NCI-H146 treated with DMSO at 0.1 percent for 48 hours (cell line): ENCODE measurements around the gene NLN.
"Not testable (repeated sequence)": the region's sequence is repeated elsewhere in the genome, so short reads cannot be mapped to it uniquely, and the experiment has no call there.

ENCODE experiments used
- DNase-seq: peaks from one replicate; lab custom pipeline; 2025; ENCODE audit not compliant: unreplicated experiment; lab: John Stamatoyannopoulos, UW

NLN gene

GRCh38 chr5:65769539-65769938 is 47.5 kb downstream of the NLN start:
- DNase-seq, result no peak

- DNase-seq, result no peak
Observed at GRCh38 chr5:65771266-65771665, 49.3 kb downstream of the NLN start.

GRCh38 chr5:65772963-65773362 is 51.0 kb downstream of the NLN start:
- DNase-seq, result not testable (repeated sequence)

- DNase-seq, result no peak
Observed at GRCh38 chr5:65774346-65774745, 52.3 kb downstream of the NLN start.

- no peak for DNase-seq
Observed at GRCh38 chr5:65775476-65775875, 53.5 kb downstream of the NLN start.

- DNase-seq, result no peak
Observed at GRCh38 chr5:65776441-65777141, 54.6 kb downstream of the NLN start.

- DNase-seq, result no peak
Observed at GRCh38 chr5:65778126-65778525, 56.1 kb downstream of the NLN start.

- no peak for DNase-seq
Observed at GRCh38 chr5:65779643-65780042, 57.6 kb downstream of the NLN start.

- not testable (repeated sequence) for DNase-seq
Observed at GRCh38 chr5:65788296-65788695, 66.3 kb downstream of the NLN start.

- no peak for DNase-seq
Observed at GRCh38 chr5:65790371-65791163, 68.6 kb downstream of the NLN start.

GRCh38 chr5:65791712-65792673 is 70.0 kb downstream of the NLN start:
- no peak for DNase-seq

GRCh38 chr5:65796269-65796668 is 74.3 kb downstream of the NLN start:
- DNase-seq, result no peak

GRCh38 chr5:65796751-65797316 is 74.8 kb downstream of the NLN start:
- DNase-seq, result no peak

- no peak for DNase-seq
Observed at GRCh38 chr5:65797481-65797880, 75.5 kb downstream of the NLN start.

- DNase-seq, result no peak
Observed at GRCh38 chr5:65799857-65800256, 77.9 kb downstream of the NLN start.

GRCh38 chr5:65800775-65801174 is 78.8 kb downstream of the NLN start:
- DNase-seq, result no peak

GRCh38 chr5:65801352-65801783 is 79.4 kb downstream of the NLN start:
- DNase-seq, result no peak

- no peak for DNase-seq
Observed at GRCh38 chr5:65802080-65802479, 80.1 kb downstream of the NLN start.

- DNase-seq, result no peak
Observed at GRCh38 chr5:65802820-65803219, 80.8 kb downstream of the NLN start.

GRCh38 chr5:65803699-65804391 is 81.8 kb downstream of the NLN start:
- DNase-seq, result no peak
